ENCODE measurements around the gene FAM181A. TPM values are rescaled to one million over a fixed set of nuclear protein-coding genes. Genes with fewer than 3 reads are reported as not detected.

FAM181A gene
- total RNA-seq, 1 donor from 2014 or later = not detected

GRCh38 chr14:93915070-93915705, 12.0 kb upstream of the FAM181A start:
- Histone ChIP-seq H3K27me3 (ENCODE audit: control insufficient read depth, insufficient read depth, low read length) (no peaks in the 10 kb centered on the region), H3K4me3 (ENCODE audit: low read depth, low read length) (no peak overlapping the region), H3K36me3 (ENCODE audit: control insufficient read depth, insufficient read depth, low read length) (no peaks in the 10 kb centered on the region)
- no peak for TF ChIP-seq CTCF (IDR thresholded peaks at IDR 0.05; ENCODE audit: insufficient read depth, low read length, poor library complexity, severe bottlenecking)
- DNase-seq (ENCODE audit: low read depth) = no peak

GRCh38 chr14:93915800-93916199, 11.3 kb upstream of the FAM181A start:
- TF ChIP-seq CTCF (IDR thresholded peaks at IDR 0.05; ENCODE audit: insufficient read depth, low read length, poor library complexity, severe bottlenecking) = no peak
- Histone ChIP-seq H3K4me3 (ENCODE audit: low read depth, low read length) (no peak overlapping the region), H3K27me3 (ENCODE audit: control insufficient read depth, insufficient read depth, low read length) (no peaks in the 10 kb centered on the region), H3K36me3 (ENCODE audit: control insufficient read depth, insufficient read depth, low read length) (no peaks in the 10 kb centered on the region)
- DNase-seq (ENCODE audit: low read depth) = no peak

- H3K4me3 ChIP-seq (ENCODE audit: low read depth, low read length) = no peak overlapping the region
- TF ChIP-seq CTCF (IDR thresholded peaks at IDR 0.05; ENCODE audit: insufficient read depth, low read length, poor library complexity, severe bottlenecking) = no peak
- H3K36me3 ChIP-seq (ENCODE audit: control insufficient read depth, insufficient read depth, low read length) = no peaks in the 10 kb centered on the region
- no peak for DNase-seq (ENCODE audit: low read depth)
- H3K27me3 ChIP-seq (ENCODE audit: control insufficient read depth, insufficient read depth, low read length) = no peaks in the 10 kb centered on the region
These were observed 10.6 kb upstream of the FAM181A start for GRCh38 chr14:93916498-93916897.

GRCh38 chr14:93917141-93917540, 10.0 kb upstream of the FAM181A start:
- Histone ChIP-seq H3K27me3 (ENCODE audit: control insufficient read depth, insufficient read depth, low read length) (no peaks in the 10 kb centered on the region), H3K4me3 (ENCODE audit: low read depth, low read length) (no peak overlapping the region)
- TF ChIP-seq CTCF (IDR thresholded peaks at IDR 0.05; ENCODE audit: insufficient read depth, low read length, poor library complexity, severe bottlenecking) = no peak

GRCh38 chr14:93921001-93921806, 5.9 kb upstream of the FAM181A start:
- TF ChIP-seq CTCF (IDR thresholded peaks at IDR 0.05; ENCODE audit: insufficient read depth, low read length, poor library complexity, severe bottlenecking) = no peak

More at GRCh38 chr14:93917141-93917540, 10.0 kb upstream of the FAM181A start:
- H3K36me3 ChIP-seq (ENCODE audit: control insufficient read depth, insufficient read depth, low read length) = no peaks in the 10 kb centered on the region
- no peak for DNase-seq (ENCODE audit: low read depth)

More at GRCh38 chr14:93921001-93921806, 5.9 kb upstream of the FAM181A start:
- no peak overlapping the region for H3K4me3 ChIP-seq (ENCODE audit: low read depth, low read length)
- H3K27me3 ChIP-seq (ENCODE audit: control insufficient read depth, insufficient read depth, low read length) = peaks cover 5% of the 10 kb centered on the region
- H3K36me3 ChIP-seq (ENCODE audit: control insufficient read depth, insufficient read depth, low read length) = no peaks in the 10 kb centered on the region
- no peak for DNase-seq (ENCODE audit: low read depth)
